Measurements from ENCODE around the gene INF2.

- TF ChIP-seq POLR2AphosphoS5 (IDR thresholded peaks at IDR 0.05) (no peak), CTCF (IDR thresholded peaks at IDR 0.05) (no peak), POLR2A (IDR thresholded peaks at IDR 0.05; ENCODE audit: low read depth) (no peak)
These were observed 56.0 kb downstream of the INF2 start for GRCh38 chr14:104745431-104745830.

All from esophagus muscularis mucosa (tissue), 3 donors.